ENCODE results near the gene SS18L1.

SS18L1 gene

DNA sequence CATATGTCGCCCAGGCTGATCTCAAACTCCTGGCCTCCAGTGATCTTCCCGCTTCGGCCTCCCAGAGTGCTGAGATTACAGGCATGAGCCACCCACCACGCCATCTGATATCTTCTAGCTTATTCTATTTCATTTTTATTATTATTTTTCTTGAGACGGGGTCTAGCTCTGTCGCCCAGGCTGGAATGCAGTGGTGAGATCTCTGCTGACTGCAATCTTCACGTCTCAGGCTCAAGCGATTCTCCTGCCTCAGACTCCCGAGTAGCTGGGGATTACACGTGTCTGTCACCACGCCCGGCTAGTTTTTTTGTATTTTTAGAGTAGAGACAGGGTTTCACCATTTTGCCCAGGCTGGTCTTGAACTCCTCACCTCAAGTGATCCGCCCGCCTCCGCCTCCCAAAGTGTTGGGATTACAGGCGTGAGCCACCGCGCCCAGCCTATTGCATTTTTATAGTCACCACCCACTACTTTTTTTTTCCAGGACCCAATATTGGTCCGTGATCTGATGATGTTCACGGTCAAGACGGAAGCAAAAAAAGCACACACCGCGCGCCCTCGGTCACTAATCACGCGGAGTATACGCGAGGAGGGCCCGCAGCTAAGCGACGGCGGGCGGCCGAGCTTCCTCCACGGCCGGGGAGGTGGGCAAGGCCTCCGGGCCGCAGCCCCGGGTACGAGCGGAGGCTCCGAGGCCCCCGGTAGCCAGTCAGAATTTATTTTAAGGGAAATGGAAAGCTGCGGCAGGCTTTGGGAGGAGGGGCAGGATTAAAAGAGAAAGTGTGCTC is 22.4 kb upstream of the SS18L1 start:
- TF ChIP-seq, protein P1, sequence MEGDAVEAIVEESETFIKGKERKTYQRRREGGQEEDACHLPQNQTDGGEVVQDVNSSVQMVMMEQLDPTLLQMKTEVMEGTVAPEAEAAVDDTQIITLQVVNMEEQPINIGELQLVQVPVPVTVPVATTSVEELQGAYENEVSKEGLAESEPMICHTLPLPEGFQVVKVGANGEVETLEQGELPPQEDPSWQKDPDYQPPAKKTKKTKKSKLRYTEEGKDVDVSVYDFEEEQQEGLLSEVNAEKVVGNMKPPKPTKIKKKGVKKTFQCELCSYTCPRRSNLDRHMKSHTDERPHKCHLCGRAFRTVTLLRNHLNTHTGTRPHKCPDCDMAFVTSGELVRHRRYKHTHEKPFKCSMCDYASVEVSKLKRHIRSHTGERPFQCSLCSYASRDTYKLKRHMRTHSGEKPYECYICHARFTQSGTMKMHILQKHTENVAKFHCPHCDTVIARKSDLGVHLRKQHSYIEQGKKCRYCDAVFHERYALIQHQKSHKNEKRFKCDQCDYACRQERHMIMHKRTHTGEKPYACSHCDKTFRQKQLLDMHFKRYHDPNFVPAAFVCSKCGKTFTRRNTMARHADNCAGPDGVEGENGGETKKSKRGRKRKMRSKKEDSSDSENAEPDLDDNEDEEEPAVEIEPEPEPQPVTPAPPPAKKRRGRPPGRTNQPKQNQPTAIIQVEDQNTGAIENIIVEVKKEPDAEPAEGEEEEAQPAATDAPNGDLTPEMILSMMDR (IDR thresholded peaks at IDR 0.05; ENCODE audit: insufficient read depth, low read depth, low read length, missing control alignments), result no peak
- peak overlapping the region; percentile 71 for H3K4me3 ChIP-seq (ENCODE audit: low read depth, low read length)
- no peak for DNase-seq (ENCODE audit: low read depth)

DNA sequence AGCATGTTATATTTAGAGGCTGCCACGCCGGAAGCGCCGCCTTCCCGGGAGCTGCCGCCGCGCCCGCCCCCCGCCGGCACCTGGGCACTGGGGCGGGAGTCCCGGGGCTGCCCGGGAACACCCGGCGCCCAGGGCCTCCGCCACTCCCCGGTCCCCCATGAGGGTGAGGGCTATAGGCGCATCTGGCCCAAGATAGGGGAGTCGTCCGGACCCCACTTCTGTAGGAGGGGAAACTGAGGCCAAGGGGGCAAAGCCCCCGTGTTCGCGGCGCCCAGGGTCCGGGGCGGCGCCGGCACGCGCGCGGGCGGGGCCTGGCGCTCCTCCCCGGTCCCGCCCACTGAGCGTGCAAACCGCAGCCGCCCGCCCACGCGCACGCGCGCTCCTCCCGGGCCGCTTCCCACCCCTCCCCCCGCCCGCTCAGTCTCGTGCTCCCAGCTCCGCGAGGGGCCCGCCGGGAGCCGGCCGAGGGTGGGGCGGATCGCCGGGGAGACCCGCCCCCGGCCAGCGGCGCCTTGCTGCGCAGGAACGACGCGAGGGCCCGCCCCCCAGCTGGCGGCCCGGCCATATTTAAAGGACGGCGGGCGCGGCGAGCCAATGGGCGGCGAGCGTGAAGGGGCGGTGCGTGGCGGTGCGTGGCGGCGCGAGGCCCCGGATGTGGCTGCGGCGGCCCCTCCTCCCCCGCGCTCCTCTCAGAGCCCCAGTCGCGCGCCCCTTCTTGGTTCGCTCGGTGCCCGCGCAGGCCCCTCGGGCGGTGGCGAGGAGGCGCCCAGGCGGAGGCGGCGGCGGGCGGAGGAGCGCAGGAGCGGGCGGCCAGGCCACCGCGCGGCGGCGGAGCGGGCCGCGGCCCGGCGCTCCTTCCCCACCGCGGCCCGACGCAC is 21.6 kb upstream of the SS18L1 start, which contains the start of gene LSM14B:
TSS of gene LSM14B (plus strand) at position 700 of the 878 bp plus-strand sequence. CDS start 192 bp downstream, outside the sequence.
- H3K4me3 ChIP-seq (ENCODE audit: low read depth, low read length), result peak within 1 kb of the TSS; percentile 74
- TF ChIP-seq, protein P1 (IDR thresholded peaks at IDR 0.05; ENCODE audit: insufficient read depth, low read depth, low read length, missing control alignments), result no peak
- DNase-seq (ENCODE audit: low read depth), result peak; percentile 99

DNA sequence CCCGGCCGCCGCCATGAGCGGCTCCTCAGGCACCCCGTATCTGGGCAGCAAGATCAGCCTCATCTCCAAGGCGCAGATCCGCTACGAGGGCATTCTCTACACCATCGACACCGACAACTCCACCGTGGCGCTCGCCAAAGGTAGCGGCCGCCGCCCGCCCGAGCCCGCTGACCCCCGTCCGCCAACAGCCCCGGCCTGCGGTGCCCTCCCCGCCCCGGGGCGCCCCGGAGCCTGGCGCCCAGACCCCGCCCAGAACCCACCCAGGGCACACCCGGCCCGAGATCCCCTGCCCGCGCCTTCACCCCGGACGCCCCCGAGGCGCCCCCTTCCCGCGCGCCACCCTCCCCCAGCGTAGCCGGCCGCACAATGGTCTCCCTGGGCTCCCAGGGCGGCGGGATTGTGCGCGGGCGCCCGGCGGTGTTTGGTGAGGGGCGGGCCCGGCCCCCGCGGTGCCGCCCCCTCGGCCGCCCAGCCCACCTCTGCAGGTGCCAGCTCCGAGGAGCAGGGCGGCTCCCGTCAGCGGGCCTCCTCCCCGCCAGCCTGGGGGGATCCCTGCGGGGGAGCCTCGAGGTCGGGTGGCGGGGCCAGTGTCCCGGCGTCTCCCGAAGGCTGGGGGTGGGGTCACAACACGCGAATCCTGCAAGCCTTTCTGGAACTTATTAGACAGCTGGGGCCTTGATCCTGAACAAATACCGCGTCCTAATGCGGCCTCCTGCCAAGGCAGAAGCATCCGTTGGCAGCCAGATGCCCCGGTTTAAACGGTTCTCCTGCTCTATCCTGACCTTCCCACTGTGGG is 20.7 kb upstream of the SS18L1 start:
- peak overlapping the region; percentile 74 for H3K4me3 ChIP-seq (ENCODE audit: low read depth, low read length)
- TF ChIP-seq, protein P1 (IDR thresholded peaks at IDR 0.05; ENCODE audit: insufficient read depth, low read depth, low read length, missing control alignments), result no peak
- peak; percentile 45 for DNase-seq (ENCODE audit: low read depth)

DNA sequence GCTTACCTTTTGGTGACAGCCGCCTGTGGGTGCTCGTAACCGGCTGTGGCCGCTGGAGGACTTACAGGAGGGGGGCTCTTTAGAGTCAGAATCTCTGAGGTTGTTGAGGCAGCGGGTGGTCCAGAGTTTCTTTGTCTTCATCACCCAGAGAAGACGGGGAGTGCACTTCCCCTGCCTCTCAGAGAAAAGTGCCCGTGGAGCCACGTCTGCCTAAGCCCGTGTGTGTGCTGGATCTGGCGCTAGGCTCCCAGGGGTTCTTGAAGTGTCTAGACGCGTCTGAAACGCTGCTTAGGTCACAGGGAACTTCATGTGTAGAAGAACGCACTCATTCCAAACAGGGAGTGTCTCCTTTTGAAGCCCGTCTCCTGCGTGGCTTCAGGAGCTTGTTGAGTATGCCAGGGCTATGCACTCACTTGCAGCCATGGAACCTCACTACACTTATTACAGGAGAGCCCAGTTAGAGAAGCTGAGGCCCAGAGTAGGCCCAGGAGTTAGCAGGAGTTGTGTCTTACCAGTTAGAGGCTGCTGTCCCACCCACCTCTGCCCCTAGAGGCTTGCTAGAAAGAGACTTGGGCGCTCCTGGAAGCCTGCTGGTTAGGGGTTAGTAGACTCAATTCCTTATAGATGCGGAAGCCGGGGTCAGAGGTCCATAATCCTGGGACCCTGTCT is 20.0 kb upstream of the SS18L1 start:
- TF ChIP-seq, protein P1 (IDR thresholded peaks at IDR 0.05; ENCODE audit: insufficient read depth, low read depth, low read length, missing control alignments), result no peak
- H3K4me3 ChIP-seq (ENCODE audit: low read depth, low read length), result peak overlapping the region; percentile 74
- no peak for DNase-seq (ENCODE audit: low read depth)

DNA sequence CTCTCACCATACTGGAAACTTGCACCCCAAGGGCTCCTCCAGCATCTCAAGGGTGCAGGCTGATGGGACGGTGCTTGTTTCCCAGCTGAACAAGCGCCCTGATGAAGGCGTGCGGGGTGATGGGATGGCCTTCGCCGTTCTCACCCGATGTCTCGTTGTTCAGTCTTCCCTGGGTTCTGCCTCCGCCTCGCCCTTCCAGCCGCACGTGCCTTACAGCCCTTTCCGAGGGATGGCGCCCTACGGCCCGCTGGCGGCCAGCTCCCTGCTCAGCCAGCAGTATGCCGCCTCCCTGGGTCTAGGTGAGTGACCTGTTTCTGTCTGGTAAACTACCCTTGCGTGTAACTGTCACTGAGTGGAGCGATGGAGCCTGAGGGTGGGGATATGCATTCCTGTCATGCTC is 17.4 kb upstream of the SS18L1 start:
- TF ChIP-seq, protein P1 (IDR thresholded peaks at IDR 0.05; ENCODE audit: insufficient read depth, low read depth, low read length, missing control alignments), result no peak
- no peak overlapping the region for H3K4me3 ChIP-seq (ENCODE audit: low read depth, low read length)
- DNase-seq (ENCODE audit: low read depth), result no peak

DNA sequence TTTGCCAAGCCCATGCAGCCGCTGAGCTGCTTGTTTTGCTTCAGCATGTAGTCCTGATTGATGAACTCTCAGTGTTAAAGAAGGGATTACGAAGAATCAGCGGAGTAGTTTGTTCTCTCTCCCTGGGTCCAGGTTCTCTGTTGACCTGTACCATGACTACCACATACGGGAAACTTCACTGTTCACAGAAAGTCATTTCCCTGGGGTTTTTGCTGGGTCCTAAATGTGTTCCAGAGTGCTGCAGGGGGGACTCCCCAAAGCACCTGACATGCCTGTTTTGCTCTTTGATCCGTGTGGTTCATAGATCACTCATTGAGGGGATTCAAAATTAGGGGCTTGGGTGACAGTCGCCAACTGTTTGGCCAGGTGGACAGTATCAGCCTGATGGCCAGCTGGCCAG is 15.8 kb upstream of the SS18L1 start:
- TF ChIP-seq, protein P1 (IDR thresholded peaks at IDR 0.05; ENCODE audit: insufficient read depth, low read depth, low read length, missing control alignments), result no peak
- DNase-seq (ENCODE audit: low read depth), result no peak
- H3K4me3 ChIP-seq (ENCODE audit: low read depth, low read length), result no peak overlapping the region

All from GM12865 (cell line).